Liver (tissue), 9 donors: Measurements from ENCODE around the gene RCE1. TPM values are rescaled to one million over a fixed set of nuclear protein-coding genes. Genes with fewer than 3 reads are reported as not detected.

Experiments
- DNase-seq: peaks from one replicate; pipeline ENCODE4 v3.0.0-alpha.2; 2017; ENCODE audit warnings: low spot score
- H3K27ac ChIP-seq, 2 donors: one replicate each; pipeline ENCODE4 v1.7.0; 2013; ENCODE audit warnings: inconsistent platforms in 2 of 2, low read length in 2 of 2, control low read depth in 1 of 2, low read depth in 1 of 2, mild to moderate bottlenecking in 1 of 2
- H3K27me3 ChIP-seq, 4 donors: one replicate each; pipeline versions ENCODE4 v1.6.1 to v1.7.0; 2013; ENCODE audit warnings: low read length in 3 of 4, inconsistent platforms in 1 of 4, mild to moderate bottlenecking in 1 of 4, moderate library complexity in 1 of 4; ENCODE audit not compliant: control insufficient read depth in 4 of 4, insufficient read depth in 4 of 4
- H3K36me3 ChIP-seq, 4 donors: one replicate each; pipeline versions ENCODE4 v1.6.1 to v1.7.0; 2013; ENCODE audit warnings: low read length in 3 of 4, mild to moderate bottlenecking in 3 of 4, low read depth in 1 of 4, moderate library complexity in 1 of 4; ENCODE audit not compliant: control insufficient read depth in 4 of 4, insufficient read depth in 3 of 4
- H3K4me1 ChIP-seq, 4 donors: one replicate each; pipeline versions ENCODE4 v1.6.1 to v1.7.0; 2013; ENCODE audit warnings: low read length in 3 of 4, mild to moderate bottlenecking in 3 of 4, moderate library complexity in 1 of 4; ENCODE audit not compliant: control insufficient read depth in 4 of 4, insufficient read depth in 4 of 4
- H3K4me3 ChIP-seq, 3 donors: one replicate each; pipeline versions ENCODE4 v1.6.1 to v1.7.0; 2013; ENCODE audit warnings: low read length in 3 of 3, control low read depth in 1 of 3, low read depth in 1 of 3, mild to moderate bottlenecking in 1 of 3
- H3K9ac ChIP-seq, 2 donors: one replicate each; pipeline ENCODE4 v1.7.0; 2013; ENCODE audit warnings: low read length in 2 of 2, mild to moderate bottlenecking in 2 of 2, moderate library complexity in 2 of 2, control low read depth in 1 of 2, low read depth in 1 of 2
- H3K9me3 ChIP-seq, 4 donors: one replicate each; pipeline versions ENCODE4 v1.6.1 to v1.7.0; 2013; ENCODE audit warnings: low read length in 3 of 4; ENCODE audit not compliant: control insufficient read depth in 4 of 4
- FOXA2 ChIP-seq: IDR thresholded peaks from 2 replicates; pipeline ENCODE4 v1.6.1; 2016; ENCODE audit warnings: antibody characterized with exemption
- GABPA ChIP-seq, 2 donors: IDR thresholded peaks in 1 of 2; conservative IDR thresholded peaks in 1 of 2; 2 replicates each; pipeline ENCODE4 v1.6.1; 2016; ENCODE audit warnings: antibody characterized with exemption in 2 of 2, mild to moderate bottlenecking in 1 of 2, moderate library complexity in 1 of 2
- HNF4G ChIP-seq: IDR thresholded peaks from 2 replicates; pipeline ENCODE4 v1.6.1; 2016; ENCODE audit warnings: antibody characterized with exemption
- NR2F2 ChIP-seq: IDR thresholded peaks from 2 replicates; pipeline ENCODE4 v1.6.1; 2016; ENCODE audit warnings: antibody characterized with exemption
- RAD21 ChIP-seq, 2 donors: IDR thresholded peaks; 2 replicates each; pipeline ENCODE4 v1.6.1; 2016; ENCODE audit warnings: antibody characterized with exemption in 2 of 2, mild to moderate bottlenecking in 2 of 2
- WGBS: extraction: QIAGEN DNeasy Blood & Tissue Kit; methylation state at CpG from one replicate; pipeline ENCODE4 v1.1.7; 2013; 5-methylcytosine and 5-hydroxymethylcytosine counted together
- polyA plus RNA-seq, 2 donors: library from polyadenylated mRNA; stranded (reverse) in 1 of 2; unstranded in 1 of 2; fragments of 200-250 nt in 1 of 2; fragments of >200 nt in 1 of 2; fragmentation: Nextera tagmentation in 1 of 2; extraction: Ambion mirVana in 1 of 2; gene quantifications; one replicate each; pipeline versions ENCODE4 v1.2.1 to v1.2.3, GENCODE V29; 2013 to 2015
- total RNA-seq, 2 donors: library from RNA; depleted of rRNA; stranded (reverse); fragments of >200 nt; gene quantifications; one replicate each; pipeline ENCODE4 v1.2.3, GENCODE V29; 2014
- TF ChIP-seq, protein P1 (sequence below): IDR thresholded peaks from 2 replicates; pipeline ENCODE4 v1.6.1; 2016; ENCODE audit warnings: antibody characterized with exemption
- TF ChIP-seq, protein P2 (sequence below): IDR thresholded peaks from 2 replicates; pipeline ENCODE4 v1.6.1; 2016; ENCODE audit warnings: antibody characterized with exemption
- TF ChIP-seq, protein P3 (sequence below): fragments of 150-350 bp; IDR thresholded peaks from 2 replicates; pipeline ENCODE4 v1.5.1; 2017; ENCODE audit warnings: improper control_type of control experiment, low read depth, low read length; ENCODE audit not compliant: missing input control
- donor health status: healthy.
- donor health status: healthy.
- donor health status: healthy.
- donor health status: healthy.
- donor health status: healthy.

Gene RCE1
- total and polyA plus RNA-seq, 4 donors, result 2.9 to 7.7 (median 3.2) TPM

DNA sequence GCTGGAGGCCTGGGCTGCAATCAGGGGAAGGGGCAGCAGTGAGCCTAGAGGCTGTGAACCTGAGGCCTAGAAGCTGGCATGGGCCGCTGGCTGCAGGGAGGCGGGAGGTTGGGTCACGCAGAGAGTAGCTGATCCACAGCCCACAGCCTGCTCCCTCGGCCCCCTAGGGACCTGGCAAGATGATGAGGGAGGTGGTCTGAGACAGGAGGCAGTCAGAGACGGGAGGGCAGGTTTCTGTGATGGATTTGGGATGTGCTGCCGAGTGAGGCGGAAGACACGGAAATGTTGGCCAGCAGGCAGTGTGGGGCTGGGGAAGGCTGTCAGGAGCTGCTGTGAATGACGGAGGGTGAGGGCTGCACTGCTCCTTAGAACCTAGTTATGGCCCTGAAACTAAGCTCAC lies 36.3 kb downstream of the RCE1 start:
- TF ChIP-seq, protein P1, sequence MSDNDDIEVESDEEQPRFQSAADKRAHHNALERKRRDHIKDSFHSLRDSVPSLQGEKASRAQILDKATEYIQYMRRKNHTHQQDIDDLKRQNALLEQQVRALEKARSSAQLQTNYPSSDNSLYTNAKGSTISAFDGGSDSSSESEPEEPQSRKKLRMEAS, result no peak
- no peak for TF ChIP-seq RAD21 (IDR thresholded peaks at IDR 0.05)
- TF ChIP-seq FOXA2, result no peak
- TF ChIP-seq HNF4G, result no peak

DNA sequence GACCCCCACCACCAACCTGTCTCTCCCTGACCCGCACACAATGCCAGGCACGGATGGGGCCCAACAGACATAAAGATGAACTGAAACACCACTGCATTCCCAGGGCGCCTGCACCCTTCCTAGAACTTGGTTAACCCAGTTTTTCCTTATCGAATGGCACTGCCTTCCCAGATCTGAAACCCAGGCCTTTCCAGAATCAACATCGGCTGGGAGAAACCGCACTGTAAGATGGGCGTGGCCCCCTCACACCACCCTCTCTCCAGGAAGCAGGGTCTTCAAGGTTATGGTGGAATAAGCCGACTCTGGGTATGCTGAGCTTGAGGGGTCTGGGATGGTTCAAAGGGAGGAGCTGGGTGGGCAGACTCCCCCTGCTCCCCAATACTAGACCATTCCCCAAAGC lies 36.8 kb downstream of the RCE1 start:
- H3K4me3 ChIP-seq, result no peak overlapping the region
- no peak overlapping the region for H3K27ac ChIP-seq
- H3K36me3 ChIP-seq, result peaks cover 0 to 2% (median 0%) of the 10 kb centered on the region in 4 donors
- TF ChIP-seq, protein P2, sequence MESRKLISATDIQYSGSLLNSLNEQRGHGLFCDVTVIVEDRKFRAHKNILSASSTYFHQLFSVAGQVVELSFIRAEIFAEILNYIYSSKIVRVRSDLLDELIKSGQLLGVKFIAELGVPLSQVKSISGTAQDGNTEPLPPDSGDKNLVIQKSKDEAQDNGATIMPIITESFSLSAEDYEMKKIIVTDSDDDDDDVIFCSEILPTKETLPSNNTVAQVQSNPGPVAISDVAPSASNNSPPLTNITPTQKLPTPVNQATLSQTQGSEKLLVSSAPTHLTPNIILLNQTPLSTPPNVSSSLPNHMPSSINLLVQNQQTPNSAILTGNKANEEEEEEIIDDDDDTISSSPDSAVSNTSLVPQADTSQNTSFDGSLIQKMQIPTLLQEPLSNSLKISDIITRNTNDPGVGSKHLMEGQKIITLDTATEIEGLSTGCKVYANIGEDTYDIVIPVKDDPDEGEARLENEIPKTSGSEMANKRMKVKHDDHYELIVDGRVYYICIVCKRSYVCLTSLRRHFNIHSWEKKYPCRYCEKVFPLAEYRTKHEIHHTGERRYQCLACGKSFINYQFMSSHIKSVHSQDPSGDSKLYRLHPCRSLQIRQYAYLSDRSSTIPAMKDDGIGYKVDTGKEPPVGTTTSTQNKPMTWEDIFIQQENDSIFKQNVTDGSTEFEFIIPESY, result no peak
- TF ChIP-seq NR2F2, result no peak
- TF ChIP-seq, protein P1, result no peak
- no peak for TF ChIP-seq GABPA (IDR thresholded peaks at IDR 0.05 in 1 of 2, conservative IDR thresholded peaks at IDR 0.05 in 1 of 2)
- TF ChIP-seq RAD21 (IDR thresholded peaks at IDR 0.05), result no peak
- H3K9ac ChIP-seq, result no peak overlapping the region
- DNase-seq, result no peak
- 91% methylated on average over 8 of the region's 8 CpGs for WGBS
- H3K27me3 ChIP-seq, result no peaks in the 10 kb centered on the region
- H3K4me1 ChIP-seq, result peaks cover 30 to 70% (median 52%) of the 10 kb centered on the region in 4 donors
- no peaks in the 10 kb centered on the region for H3K9me3 ChIP-seq

More for the DNA sequence above, 36.3 kb downstream of the RCE1 start:
- H3K27ac ChIP-seq, result no peak overlapping the region
- WGBS, result 92% methylated on average over 9 of the region's 9 CpGs
- peaks cover 0 to 2% (median 0%) of the 10 kb centered on the region in 4 donors for H3K36me3 ChIP-seq
- H3K9ac ChIP-seq, result no peak overlapping the region
- peaks cover 28 to 65% (median 48%) of the 10 kb centered on the region in 4 donors for H3K4me1 ChIP-seq
- no peak for DNase-seq
- H3K9me3 ChIP-seq, result no peaks in the 10 kb centered on the region
- H3K27me3 ChIP-seq, result no peaks in the 10 kb centered on the region
- no peak overlapping the region for H3K4me3 ChIP-seq

DNA sequence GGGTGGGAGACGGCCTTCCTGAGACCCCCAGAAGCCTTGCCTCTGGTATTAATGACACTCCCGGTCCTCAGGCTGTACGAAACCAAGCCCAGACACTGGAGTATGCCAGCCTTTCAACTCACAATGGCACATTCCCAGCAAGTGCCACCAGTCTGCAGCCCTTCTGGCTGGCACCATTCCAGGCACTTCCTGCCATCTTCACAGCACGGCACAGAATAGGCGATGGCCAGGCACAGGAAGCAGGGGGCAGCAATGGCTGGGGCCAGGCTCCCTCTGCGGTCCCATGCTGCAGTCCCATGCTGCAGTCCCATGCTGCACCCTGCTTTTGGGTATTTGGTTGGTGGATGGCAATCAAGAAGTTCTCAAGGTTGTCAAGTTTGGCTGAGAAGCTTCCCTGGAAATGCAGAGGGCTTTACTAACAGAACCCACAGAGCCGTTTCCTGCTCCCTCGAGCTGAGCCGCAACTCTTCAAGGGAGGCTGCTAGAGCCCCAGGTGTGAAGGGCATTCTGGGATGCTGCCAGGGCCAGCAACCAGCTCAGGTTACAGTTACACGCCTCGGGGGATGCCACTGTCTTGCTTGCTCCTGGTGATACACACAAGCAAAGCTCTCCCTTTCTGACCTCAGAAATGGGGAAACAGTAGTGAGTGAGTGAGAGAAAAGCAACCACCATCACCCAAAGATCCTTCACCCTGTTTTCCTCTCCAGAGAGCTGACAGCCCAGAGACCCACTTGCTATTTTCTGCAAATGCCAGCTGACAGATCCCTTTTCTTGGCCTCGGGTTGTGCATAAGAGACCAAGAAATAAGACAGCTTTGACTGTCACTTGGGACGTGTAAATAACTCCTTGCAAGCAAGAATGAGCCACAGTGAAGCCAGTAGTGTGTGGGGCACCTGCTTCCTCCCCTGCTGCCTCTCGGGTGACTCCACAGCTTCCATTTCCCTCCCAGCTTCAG lies 37.5 kb downstream of the RCE1 start:
- WGBS, result 73% methylated on average over 14 of the region's 14 CpGs
- DNase-seq, result no peak
- H3K9ac ChIP-seq, result no peak overlapping the region
- no peaks in the 10 kb centered on the region for H3K27me3 ChIP-seq
- peaks cover 30 to 69% (median 53%) of the 10 kb centered on the region in 4 donors for H3K4me1 ChIP-seq
- peaks cover 0 to 2% (median 0%) of the 10 kb centered on the region in 4 donors for H3K36me3 ChIP-seq
- no peak overlapping the region for H3K27ac ChIP-seq
- no peak overlapping the region for H3K4me3 ChIP-seq
- H3K9me3 ChIP-seq, result no peaks in the 10 kb centered on the region
- TF ChIP-seq FOXA2 (no peak), NR2F2 (no peak)
- TF ChIP-seq, protein P3, sequence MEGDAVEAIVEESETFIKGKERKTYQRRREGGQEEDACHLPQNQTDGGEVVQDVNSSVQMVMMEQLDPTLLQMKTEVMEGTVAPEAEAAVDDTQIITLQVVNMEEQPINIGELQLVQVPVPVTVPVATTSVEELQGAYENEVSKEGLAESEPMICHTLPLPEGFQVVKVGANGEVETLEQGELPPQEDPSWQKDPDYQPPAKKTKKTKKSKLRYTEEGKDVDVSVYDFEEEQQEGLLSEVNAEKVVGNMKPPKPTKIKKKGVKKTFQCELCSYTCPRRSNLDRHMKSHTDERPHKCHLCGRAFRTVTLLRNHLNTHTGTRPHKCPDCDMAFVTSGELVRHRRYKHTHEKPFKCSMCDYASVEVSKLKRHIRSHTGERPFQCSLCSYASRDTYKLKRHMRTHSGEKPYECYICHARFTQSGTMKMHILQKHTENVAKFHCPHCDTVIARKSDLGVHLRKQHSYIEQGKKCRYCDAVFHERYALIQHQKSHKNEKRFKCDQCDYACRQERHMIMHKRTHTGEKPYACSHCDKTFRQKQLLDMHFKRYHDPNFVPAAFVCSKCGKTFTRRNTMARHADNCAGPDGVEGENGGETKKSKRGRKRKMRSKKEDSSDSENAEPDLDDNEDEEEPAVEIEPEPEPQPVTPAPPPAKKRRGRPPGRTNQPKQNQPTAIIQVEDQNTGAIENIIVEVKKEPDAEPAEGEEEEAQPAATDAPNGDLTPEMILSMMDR, result no peak
